ENCODE data around the gene DCLK2. TPM values are rescaled to one million over a fixed set of nuclear protein-coding genes. Genes with fewer than 3 reads are reported as not detected.

DCLK2 gene
- total RNA-seq, 2 experiments from 2014 or later, result not detected

DNA sequence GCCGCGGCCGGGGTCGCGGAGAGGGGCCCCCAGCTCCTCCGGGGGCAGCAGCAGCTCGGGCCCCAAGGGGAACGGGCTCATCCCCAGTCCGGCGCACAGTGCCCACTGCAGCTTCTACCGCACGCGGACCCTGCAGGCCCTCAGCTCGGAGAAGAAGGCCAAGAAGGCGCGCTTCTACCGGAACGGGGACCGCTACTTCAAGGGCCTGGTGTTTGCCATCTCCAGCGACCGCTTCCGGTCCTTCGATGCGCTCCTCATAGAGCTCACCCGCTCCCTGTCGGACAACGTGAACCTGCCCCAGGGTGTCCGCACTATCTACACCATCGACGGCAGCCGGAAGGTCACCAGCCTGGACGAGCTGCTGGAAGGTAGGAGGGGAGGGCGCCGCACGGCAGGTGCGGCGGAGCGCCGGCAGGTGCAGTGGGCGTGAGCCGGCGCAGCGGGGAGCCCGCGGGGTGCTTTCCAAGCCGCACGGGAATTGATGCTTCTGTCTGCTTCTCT lies 886 bp downstream of the DCLK2 start:
- Histone ChIP-seq H3K27me3 (ENCODE audit: control insufficient read depth in 1 of 2, insufficient read depth in 2 of 2, low read length in 2 of 2) (peaks cover 28 to 45% of the 10 kb centered on the region in 2 experiments), H3K27ac (ENCODE audit: low read depth in 1 of 2, low read length in 2 of 2) (no peak overlapping the region), H3K4me1 (ENCODE audit: insufficient read depth, low read length) (peaks cover 8% of the 10 kb centered on the region), H3K9me3 (ENCODE audit: control insufficient read depth in 1 of 2, insufficient read depth in 1 of 2, low read length in 2 of 2) (peaks cover 0 to 8% of the 10 kb centered on the region in 2 experiments), H3K36me3 (ENCODE audit: insufficient read depth, low read length) (no peaks in the 10 kb centered on the region), H3K4me3 (ENCODE audit: low read length) (peak overlapping the region; percentile 20)
- ChIA-PET CTCF (no interaction called here), POLR2A (no interaction called here)
- Mint-ChIP-seq H3K27me3 (peaks cover 63% of the 10 kb centered on the region), H3K36me3 (ENCODE audit: low read depth) (no peaks in the 10 kb centered on the region), H3K4me3 (peak overlapping the region; percentile 76), H3K9me3 (no peaks in the 10 kb centered on the region), H3K4me1 (ENCODE audit: low read depth) (no peaks in the 10 kb centered on the region), H3K27ac (no peak overlapping the region)
- intact Hi-C loops (cut with DNase I, micrococcal nuclease), result no loop called here
- TF ChIP-seq, protein P1, sequence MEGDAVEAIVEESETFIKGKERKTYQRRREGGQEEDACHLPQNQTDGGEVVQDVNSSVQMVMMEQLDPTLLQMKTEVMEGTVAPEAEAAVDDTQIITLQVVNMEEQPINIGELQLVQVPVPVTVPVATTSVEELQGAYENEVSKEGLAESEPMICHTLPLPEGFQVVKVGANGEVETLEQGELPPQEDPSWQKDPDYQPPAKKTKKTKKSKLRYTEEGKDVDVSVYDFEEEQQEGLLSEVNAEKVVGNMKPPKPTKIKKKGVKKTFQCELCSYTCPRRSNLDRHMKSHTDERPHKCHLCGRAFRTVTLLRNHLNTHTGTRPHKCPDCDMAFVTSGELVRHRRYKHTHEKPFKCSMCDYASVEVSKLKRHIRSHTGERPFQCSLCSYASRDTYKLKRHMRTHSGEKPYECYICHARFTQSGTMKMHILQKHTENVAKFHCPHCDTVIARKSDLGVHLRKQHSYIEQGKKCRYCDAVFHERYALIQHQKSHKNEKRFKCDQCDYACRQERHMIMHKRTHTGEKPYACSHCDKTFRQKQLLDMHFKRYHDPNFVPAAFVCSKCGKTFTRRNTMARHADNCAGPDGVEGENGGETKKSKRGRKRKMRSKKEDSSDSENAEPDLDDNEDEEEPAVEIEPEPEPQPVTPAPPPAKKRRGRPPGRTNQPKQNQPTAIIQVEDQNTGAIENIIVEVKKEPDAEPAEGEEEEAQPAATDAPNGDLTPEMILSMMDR (IDR thresholded peaks at IDR 0.05), result no peak
- DNase-seq (peak in 2 of 14 experiments; percentile 6 to 16), ATAC-seq (ENCODE audit: poor library complexity) (no peak)

DNA sequence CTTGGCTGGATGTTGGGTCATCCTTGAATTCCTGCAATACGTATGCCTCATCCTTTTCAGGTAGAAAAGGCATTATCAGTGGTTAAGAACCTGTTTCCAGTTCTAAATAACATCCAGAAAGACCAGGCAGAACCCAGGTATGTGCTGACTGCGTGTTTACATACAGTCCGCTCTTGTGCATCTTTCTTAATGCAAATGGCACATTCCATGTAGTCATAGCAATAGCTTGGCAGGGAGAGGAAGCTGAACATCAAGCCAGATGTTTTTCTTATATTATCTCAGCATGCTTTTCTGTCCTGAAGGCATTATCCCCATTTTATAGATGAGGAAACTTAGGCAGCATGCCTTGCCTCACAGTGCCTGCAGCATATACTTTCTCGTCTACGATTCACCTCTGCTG lies 2.1 kb downstream of the DCLK2 start:
- CTCF ChIA-PET, result no interaction called here
- Histone ChIP-seq H3K36me3 (ENCODE audit: insufficient read depth, low read length) (no peaks in the 10 kb centered on the region), H3K27me3 (ENCODE audit: control insufficient read depth in 1 of 2, insufficient read depth in 2 of 2, low read length in 2 of 2) (peaks cover 28 to 45% of the 10 kb centered on the region in 2 experiments), H3K4me1 (ENCODE audit: insufficient read depth, low read length) (peaks cover 8% of the 10 kb centered on the region), H3K27ac (ENCODE audit: low read depth in 1 of 2, low read length in 2 of 2) (no peak overlapping the region), H3K4me3 (ENCODE audit: low read length) (no peak overlapping the region), H3K9me3 (ENCODE audit: control insufficient read depth in 1 of 2, insufficient read depth in 1 of 2, low read length in 2 of 2) (peaks cover 0 to 8% of the 10 kb centered on the region in 2 experiments)
- Mint-ChIP-seq H3K4me1 (ENCODE audit: low read depth) (no peaks in the 10 kb centered on the region), H3K36me3 (ENCODE audit: low read depth) (no peaks in the 10 kb centered on the region), H3K9me3 (no peaks in the 10 kb centered on the region), H3K27me3 (peaks cover 60% of the 10 kb centered on the region), H3K27ac (no peak overlapping the region), H3K4me3 (no peak overlapping the region)
- DNase-seq, result no peak
- POLR2A ChIA-PET, result no interaction called here
- intact Hi-C loops (cut with DNase I, micrococcal nuclease), result no loop called here
- TF ChIP-seq, protein P1 (IDR thresholded peaks at IDR 0.05), result no peak
- no peak for ATAC-seq (ENCODE audit: poor library complexity)

DNA sequence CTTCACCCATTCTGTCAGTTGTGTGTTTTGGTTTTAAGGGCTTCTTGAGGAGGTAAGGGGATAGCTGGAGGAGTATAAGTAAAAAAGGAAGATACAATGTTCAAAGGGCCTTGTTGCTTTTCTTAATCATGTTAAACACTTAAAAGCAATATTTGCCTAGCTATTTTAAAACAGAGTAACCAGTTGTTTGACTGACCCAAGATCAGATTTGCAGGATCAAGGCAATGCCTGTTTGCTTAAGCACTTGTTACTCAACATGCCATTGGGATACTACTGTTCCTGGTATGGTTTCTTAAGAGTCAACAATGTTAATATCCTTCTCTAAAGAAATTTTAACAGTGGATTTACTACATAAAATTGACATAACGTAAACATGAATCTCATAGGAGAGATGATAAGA lies 2.6 kb downstream of the DCLK2 start:
- intact Hi-C loops (cut with DNase I, micrococcal nuclease), result no loop called here
- peaks cover 55% of the 10 kb centered on the region for H3K27me3 Mint-ChIP-seq
- no peak overlapping the region for H3K4me3 Mint-ChIP-seq
- H3K9me3 Mint-ChIP-seq, result no peaks in the 10 kb centered on the region
- no peak overlapping the region for H3K27ac Mint-ChIP-seq
- TF ChIP-seq, protein P1 (IDR thresholded peaks at IDR 0.05), result no peak
- H3K36me3 Mint-ChIP-seq (ENCODE audit: low read depth), result no peaks in the 10 kb centered on the region
- Histone ChIP-seq H3K36me3 (ENCODE audit: insufficient read depth, low read length) (no peaks in the 10 kb centered on the region), H3K4me3 (ENCODE audit: low read length) (no peak overlapping the region), H3K27ac (ENCODE audit: low read depth in 1 of 2, low read length in 2 of 2) (no peak overlapping the region), H3K9me3 (ENCODE audit: control insufficient read depth in 1 of 2, insufficient read depth in 1 of 2, low read length in 2 of 2) (peaks cover 0 to 8% of the 10 kb centered on the region in 2 experiments), H3K27me3 (ENCODE audit: control insufficient read depth in 1 of 2, insufficient read depth in 2 of 2, low read length in 2 of 2) (peaks cover 28 to 45% of the 10 kb centered on the region in 2 experiments), H3K4me1 (ENCODE audit: insufficient read depth, low read length) (peaks cover 8% of the 10 kb centered on the region)
- no peaks in the 10 kb centered on the region for H3K4me1 Mint-ChIP-seq (ENCODE audit: low read depth)
- DNase-seq (no peak), ATAC-seq (ENCODE audit: poor library complexity) (no peak)
- POLR2A ChIA-PET, result no interaction called here
- CTCF ChIA-PET, result no interaction called here

All from CD4-positive, alpha-beta T cell (primary cell).